Activated CD8-positive, alpha-beta memory T cell treated with anti-CD3 and anti-CD28 coated beads, Interleukin-2, amount 10 ng/mL, durations not matched to agents 7 days and 5 days (primary cell): ENCODE data around the gene KLF6. TPM values are rescaled to one million over a fixed set of nuclear protein-coding genes. Genes with fewer than 3 reads are reported as not detected.

Source experiments
- ATAC-seq: fragments of 150-1000 bp; cut with Tn5 transposase; one replicate; pipeline ENCODE4 v1.10.0; 2021; ENCODE audit warnings: moderate library complexity
- CTCF ChIA-PET: fragments of 350-600 bp; sonication (Branson Sonifier 250); formaldehyde crosslinking; loops from one replicate; lab custom pipeline; 2021; ENCODE audit warnings: antibody characterized with exemption; lab: Charles Lee
- DNase-seq: peaks from one replicate; pipeline ENCODE4 v3.0.0-alpha.2; 2020
- H3K27ac Mint-ChIP-seq: one replicate; pipeline ENCODE4 v1.8.0; 2021; ENCODE audit warnings: mild to moderate bottlenecking, mixed read lengths
- H3K27me3 Mint-ChIP-seq: one replicate; pipeline ENCODE4 v1.8.0; 2021; ENCODE audit warnings: mixed read lengths
- H3K36me3 Mint-ChIP-seq: one replicate; pipeline ENCODE4 v1.8.0; 2021; ENCODE audit warnings: mild to moderate bottlenecking, mixed read lengths
- H3K4me1 Mint-ChIP-seq: one replicate; pipeline ENCODE4 v1.8.0; 2021; ENCODE audit warnings: mixed read lengths
- H3K4me3 Mint-ChIP-seq: one replicate; pipeline ENCODE4 v1.8.0; 2021; ENCODE audit warnings: mild to moderate bottlenecking, moderate library complexity, mixed read lengths
- H3K9me3 Mint-ChIP-seq: one replicate; pipeline ENCODE4 v1.8.0; 2022; ENCODE audit warnings: low read depth, mixed read lengths
- total RNA-seq, 2 experiments: library from RNA; stranded (reverse); gene quantifications; one replicate each; pipeline ENCODE4 v1.2.3, GENCODE V29; 2021

The KLF6 gene
- total RNA-seq, 2 experiments from 2014 or later: 149 to 208 TPM

DNA sequence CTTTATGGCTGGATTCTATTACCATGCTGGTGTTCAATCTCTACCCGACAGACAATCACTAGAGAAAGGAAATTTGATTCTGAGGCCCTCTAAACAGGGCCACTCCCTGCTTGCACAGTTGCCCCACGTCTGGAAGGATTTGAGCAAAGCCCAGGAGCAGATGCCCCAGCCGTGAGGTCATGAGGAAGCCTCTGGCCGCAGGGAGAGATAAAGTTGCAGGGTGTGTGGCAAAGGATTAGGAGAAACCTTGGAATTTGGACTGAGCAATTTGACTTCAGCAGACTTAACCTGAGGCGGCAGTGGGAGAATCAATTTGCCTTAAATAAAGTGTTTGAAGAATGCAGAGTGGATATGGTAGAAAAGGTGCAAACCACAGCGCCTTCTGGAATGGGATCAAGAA, 40.2 kb upstream of the KLF6 start:
- CTCF ChIA-PET: interaction anchor here (1.3 to 1.5 kb wide), 2 partner anchors 10 to 12 kb away, joined by 3 read pairs; no protein-coding TSS in a partner anchor
- DNase-seq (no peak), ATAC-seq (no peak)
- H3K27ac Mint-ChIP-seq: no peak overlapping the region
- no peak overlapping the region for H3K4me3 Mint-ChIP-seq
- H3K27me3 Mint-ChIP-seq: no peaks in the 10 kb centered on the region
- peaks cover 24% of the 10 kb centered on the region for H3K4me1 Mint-ChIP-seq
- no peaks in the 10 kb centered on the region for H3K9me3 Mint-ChIP-seq
- H3K36me3 Mint-ChIP-seq: peaks cover 1% of the 10 kb centered on the region

DNA sequence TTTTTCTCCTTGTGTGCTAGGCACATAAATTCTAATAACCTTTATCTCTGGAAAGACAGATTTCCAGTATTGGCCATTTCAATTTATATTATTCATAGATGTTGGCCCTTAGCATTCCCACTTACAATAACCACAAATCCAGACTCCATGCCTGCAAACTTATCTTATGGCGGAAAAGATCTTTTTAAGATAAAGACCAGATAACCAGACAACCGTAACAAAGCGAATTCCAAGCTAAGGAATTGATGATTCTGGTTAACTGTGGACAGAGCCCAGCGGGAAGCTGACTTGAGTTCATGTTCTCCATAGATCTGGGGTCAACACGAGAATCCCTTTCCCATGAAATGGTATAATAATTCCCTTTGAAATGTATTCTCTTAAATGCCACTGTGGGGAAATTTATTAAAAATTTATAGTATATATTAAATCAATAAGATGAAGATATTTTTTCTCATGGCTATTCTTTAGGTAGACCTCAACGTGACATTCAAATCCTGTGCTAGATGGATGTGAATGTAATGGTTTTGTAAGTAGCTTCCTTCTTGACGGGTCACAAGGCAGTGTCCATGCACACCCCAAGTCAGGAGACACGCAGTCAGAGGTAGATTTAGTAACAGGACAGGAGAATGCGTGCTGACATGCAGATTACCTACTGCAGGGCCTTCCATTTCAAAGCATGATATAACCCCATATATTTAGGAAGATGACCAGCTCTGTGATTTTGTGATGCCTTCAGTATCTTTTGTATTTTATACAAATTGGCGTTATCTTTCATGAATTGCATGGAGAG, 37.7 kb upstream of the KLF6 start:
- CTCF ChIA-PET: interaction anchor here (0.6 kb wide), 1 partner anchor 61 kb away, joined by 3 read pairs; no protein-coding TSS in a partner anchor

DNA sequence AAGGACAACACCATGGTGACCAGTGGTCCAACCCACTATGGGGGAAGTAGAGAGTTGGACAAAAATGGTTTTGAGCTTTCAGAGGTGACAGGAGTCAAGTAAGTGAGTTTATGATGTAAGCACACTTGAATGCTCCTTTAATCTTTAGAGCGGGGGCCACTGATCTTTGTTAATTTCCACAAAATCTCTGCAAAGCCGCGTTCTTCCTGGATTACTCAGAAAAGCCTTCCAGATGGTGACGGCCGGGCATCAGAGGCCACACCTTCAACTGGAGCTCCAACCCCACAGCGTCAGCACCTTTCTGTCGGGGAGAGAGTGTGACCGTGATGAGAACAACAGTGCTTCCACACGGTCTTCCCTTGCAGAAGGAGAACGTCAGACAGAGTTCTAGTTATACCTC, 35.2 kb upstream of the KLF6 start:
- no peaks in the 10 kb centered on the region for H3K27me3 Mint-ChIP-seq
- H3K4me3 Mint-ChIP-seq: no peak overlapping the region
- DNase-seq (no peak), ATAC-seq (no peak)
- no peak overlapping the region for H3K27ac Mint-ChIP-seq
- H3K4me1 Mint-ChIP-seq: peaks cover 3% of the 10 kb centered on the region
- CTCF ChIA-PET: no interaction called here
- H3K36me3 Mint-ChIP-seq: peaks cover 1% of the 10 kb centered on the region
- H3K9me3 Mint-ChIP-seq: no peaks in the 10 kb centered on the region

More for the DNA sequence above, 37.7 kb upstream of the KLF6 start:
- ATAC-seq (no peak), DNase-seq (no peak)
- H3K4me3 Mint-ChIP-seq: no peak overlapping the region
- no peaks in the 10 kb centered on the region for H3K9me3 Mint-ChIP-seq
- H3K27ac Mint-ChIP-seq: no peak overlapping the region
- H3K4me1 Mint-ChIP-seq: peaks cover 2% of the 10 kb centered on the region
- H3K27me3 Mint-ChIP-seq: no peaks in the 10 kb centered on the region
- peaks cover 1% of the 10 kb centered on the region for H3K36me3 Mint-ChIP-seq

DNA sequence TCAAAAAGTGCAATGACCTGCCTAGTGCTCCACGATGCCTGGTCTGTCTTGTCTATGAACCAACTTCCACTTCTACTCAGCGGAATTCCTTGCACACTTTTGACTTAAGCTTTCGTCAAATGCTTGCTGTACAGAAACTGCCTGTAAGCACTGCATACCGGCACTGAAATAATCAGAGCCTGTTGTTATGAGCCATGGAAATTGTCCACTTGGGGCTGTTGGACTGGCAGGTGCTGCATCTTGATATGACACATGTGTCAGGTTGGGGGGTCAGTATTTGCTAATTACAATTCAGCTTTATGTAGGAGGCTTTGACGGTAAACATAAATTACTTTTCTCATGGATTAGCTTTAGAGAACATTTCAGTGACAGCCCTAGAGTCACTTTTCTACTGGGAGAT, 32.0 kb upstream of the KLF6 start:
- Mint-ChIP-seq H3K36me3 (no peaks in the 10 kb centered on the region), H3K9me3 (no peaks in the 10 kb centered on the region), H3K4me3 (no peak overlapping the region), H3K4me1 (peaks cover 27% of the 10 kb centered on the region), H3K27me3 (no peaks in the 10 kb centered on the region), H3K27ac (no peak overlapping the region)
- CTCF ChIA-PET: interaction anchor here (1.0 to 2.7 kb wide), 2 partner anchors 12 to 49 kb away, joined by 3 to 6 read pairs; no protein-coding TSS in a partner anchor
- no peak for DNase-seq
- no peak for ATAC-seq

DNA sequence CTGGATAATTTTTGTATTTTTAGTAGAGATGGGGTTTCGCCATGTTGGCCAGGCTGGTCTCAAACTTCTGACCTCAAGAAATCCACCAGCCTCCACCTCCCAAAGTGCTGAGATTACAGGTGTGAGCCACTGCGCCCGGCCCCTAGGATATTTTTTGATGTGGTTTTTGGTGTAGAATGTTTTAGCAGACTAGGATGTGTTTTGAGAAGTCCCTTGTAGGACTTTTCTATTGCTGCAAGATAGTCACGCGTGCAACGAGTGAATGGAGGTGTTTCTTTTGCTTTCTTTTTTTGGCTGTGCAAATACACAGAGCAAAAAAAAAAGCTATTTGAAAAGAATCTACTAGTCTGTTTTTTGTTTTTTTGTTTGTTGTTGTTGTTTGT, 29.8 kb upstream of the KLF6 start:
- Mint-ChIP-seq H3K27ac (no peak overlapping the region), H3K4me3 (no peak overlapping the region), H3K9me3 (no peaks in the 10 kb centered on the region), H3K36me3 (no peaks in the 10 kb centered on the region), H3K27me3 (no peaks in the 10 kb centered on the region), H3K4me1 (peaks cover 42% of the 10 kb centered on the region)
- CTCF ChIA-PET: interaction anchor here (1.0 to 1.8 kb wide), 3 partner anchors 10 to 60 kb away, joined by 3 to 4 read pairs (median 3); no protein-coding TSS in a partner anchor
- ATAC-seq (no peak), DNase-seq (no peak)

DNA sequence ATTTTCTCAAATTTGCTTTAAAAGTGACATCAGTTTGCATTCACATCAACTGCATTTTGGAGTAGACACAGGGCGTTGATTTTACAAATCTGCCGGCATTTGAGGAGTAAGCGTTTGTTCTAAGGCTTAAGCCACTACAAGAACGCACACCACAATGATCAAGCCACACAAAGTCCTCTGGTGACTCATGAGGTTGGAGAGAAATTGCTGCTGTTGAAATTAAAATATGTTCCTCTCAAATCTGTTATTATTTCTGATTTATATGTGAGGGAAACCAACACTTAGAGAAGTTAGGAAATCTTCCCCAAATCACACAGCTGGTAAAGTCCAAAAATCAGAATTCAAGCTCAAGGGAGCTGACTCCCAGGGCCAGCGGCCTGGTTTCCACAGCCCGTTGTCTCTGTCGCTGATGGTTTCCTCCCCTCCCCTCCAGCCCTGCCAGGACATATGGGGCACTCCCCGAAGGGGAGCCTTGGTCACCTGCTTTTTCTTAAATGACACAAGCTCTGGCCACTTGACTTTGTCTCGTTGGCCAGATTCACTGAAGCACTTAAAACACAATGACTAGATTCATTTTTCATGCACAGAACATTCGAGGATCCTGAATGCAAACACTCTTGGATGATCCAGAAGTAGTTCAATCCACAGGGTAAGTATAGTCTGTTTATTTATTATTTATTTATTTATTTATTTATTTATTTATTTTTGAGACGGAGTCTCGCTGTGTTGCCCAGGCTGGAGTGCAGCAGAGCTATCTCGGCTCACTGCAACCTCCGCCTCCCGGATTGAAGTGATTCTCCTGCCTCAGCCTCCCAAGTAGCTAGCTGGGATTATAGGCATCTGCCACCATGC, 29.2 kb upstream of the KLF6 start:
- no peak overlapping the region for H3K4me3 Mint-ChIP-seq
- H3K9me3 Mint-ChIP-seq: no peaks in the 10 kb centered on the region
- ATAC-seq: no peak
- CTCF ChIA-PET: interaction anchor here (1.4 to 1.8 kb wide), 3 partner anchors 10 to 52 kb away, joined by 3 to 4 read pairs (median 3); no protein-coding TSS in a partner anchor
- no peak for DNase-seq
- no peak overlapping the region for H3K27ac Mint-ChIP-seq
- peaks cover 48% of the 10 kb centered on the region for H3K4me1 Mint-ChIP-seq
- H3K27me3 Mint-ChIP-seq: no peaks in the 10 kb centered on the region
- no peaks in the 10 kb centered on the region for H3K36me3 Mint-ChIP-seq

DNA sequence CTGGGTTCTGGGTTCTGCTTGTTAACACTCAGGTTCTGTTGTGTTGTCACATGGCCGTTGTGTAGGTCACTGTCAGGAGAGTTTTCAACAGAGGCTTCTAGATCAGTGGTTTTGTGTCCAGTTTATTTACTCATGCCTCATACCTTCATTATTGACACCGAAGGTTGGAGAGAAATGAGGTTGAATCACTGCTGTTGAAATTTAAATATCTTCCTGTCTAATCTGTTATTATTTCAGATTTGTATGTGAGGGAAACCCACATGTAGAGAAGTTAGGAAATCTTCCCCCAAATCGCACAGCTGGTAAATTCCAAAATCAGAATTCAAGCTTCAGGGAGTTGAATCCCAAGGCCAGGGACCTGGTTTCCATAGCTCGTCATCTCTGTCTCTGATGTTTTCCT, 28.3 kb upstream of the KLF6 start:
- peaks cover 58% of the 10 kb centered on the region for H3K4me1 Mint-ChIP-seq
- no peaks in the 10 kb centered on the region for H3K27me3 Mint-ChIP-seq
- H3K36me3 Mint-ChIP-seq: no peaks in the 10 kb centered on the region
- no peak for ATAC-seq
- no peak for DNase-seq
- no peak overlapping the region for H3K4me3 Mint-ChIP-seq
- CTCF ChIA-PET: interaction anchor here (1.4 to 5.3 kb wide), 3 partner anchors 11 to 53 kb away, joined by 3 to 57 read pairs (median 4); partner anchors contain the start of gene KLF6
- no peak overlapping the region for H3K27ac Mint-ChIP-seq
- H3K9me3 Mint-ChIP-seq: no peaks in the 10 kb centered on the region

DNA sequence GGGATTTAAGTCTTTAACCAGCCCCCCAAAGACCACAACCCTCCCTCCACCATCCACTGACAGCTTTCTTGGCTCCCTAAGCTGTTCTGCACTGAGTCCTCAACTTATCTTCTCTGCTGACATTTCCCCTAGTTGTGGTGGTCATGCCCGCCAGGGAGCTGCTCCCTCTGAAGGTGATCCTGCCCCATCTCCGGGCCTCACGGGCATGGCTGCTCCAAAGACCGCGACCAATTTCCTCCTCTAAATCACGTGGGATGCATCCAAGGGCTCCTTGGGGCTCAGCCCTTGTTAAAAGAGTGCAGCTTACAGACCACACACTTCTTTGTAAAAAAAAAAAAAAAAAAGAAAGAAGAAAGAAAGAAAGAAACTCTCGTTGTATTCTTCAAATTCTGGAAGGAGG, 27.1 kb upstream of the KLF6 start:
- Mint-ChIP-seq H3K4me1 (peaks cover 69% of the 10 kb centered on the region), H3K27ac (no peak overlapping the region), H3K36me3 (no peaks in the 10 kb centered on the region), H3K27me3 (no peaks in the 10 kb centered on the region), H3K9me3 (no peaks in the 10 kb centered on the region), H3K4me3 (no peak overlapping the region)
- ATAC-seq: no peak
- DNase-seq: no peak
- CTCF ChIA-PET: interaction anchor here (0.9 to 5.3 kb wide), 5 partner anchors 28 to 134 kb away, joined by 3 to 57 read pairs (median 3); partner anchors contain the start of gene KLF6

DNA sequence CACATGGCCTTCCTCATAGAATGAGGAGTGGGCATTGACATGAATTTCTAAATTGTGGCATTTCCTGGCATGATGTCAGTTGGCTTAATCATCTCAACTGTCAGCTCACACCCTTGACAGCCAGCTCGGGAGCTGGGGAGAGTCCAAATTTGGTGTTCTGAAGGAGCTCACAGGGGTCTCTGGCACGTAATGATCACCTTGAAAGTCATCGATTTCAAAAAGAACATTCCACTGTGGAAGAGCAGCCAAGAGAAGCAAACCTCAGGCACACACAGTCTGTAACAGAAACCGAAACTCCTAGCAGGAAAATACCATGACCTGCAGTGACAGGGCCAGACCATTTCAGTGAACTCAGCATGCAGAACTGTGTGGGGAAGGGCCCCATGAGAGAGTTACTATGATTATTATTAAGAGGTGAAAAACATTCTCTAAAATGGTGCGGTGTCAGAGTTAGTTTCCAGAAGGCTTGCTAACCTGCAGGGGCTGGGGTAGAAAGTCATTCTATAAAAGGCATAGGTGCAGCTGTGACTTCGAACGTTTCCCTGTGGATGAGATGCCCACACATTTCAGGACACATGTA, 26.4 kb upstream of the KLF6 start:
- Mint-ChIP-seq H3K9me3 (no peaks in the 10 kb centered on the region), H3K36me3 (no peaks in the 10 kb centered on the region), H3K4me3 (peak overlapping the region; percentile 69), H3K27ac (no peak overlapping the region), H3K27me3 (no peaks in the 10 kb centered on the region), H3K4me1 (peaks cover 76% of the 10 kb centered on the region)
- CTCF ChIA-PET: interaction anchor here (0.9 to 5.3 kb wide), 8 partner anchors 18 to 149 kb away, joined by 3 to 57 read pairs (median 4); partner anchors contain the start of gene KLF6
- DNase-seq (peak; percentile 82), ATAC-seq (peak; percentile 56)

DNA sequence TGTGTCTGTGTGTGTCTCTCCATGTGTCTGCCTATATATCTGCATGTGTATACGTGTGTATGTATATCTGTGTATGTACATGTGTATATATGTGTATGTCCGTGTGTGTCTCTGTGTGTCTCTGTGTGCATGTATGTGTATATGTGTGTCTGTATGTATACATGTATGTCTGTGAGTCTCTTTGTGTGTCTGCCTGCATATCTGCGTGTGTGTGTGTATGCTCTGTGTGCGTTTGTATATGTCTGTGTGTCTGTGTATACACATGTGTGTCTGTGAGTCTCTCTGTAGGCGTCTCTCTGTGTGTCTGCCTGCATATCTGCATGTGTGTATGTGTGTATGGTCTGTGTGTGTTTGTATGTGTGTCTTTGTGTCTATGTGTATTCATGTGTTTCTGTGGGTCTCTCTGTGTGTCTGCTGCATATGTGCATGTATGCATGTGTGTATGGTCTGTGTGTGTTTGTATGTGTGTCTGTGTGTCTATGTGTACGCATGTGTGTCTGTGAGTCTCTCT, 23.7 kb upstream of the KLF6 start:
- Mint-ChIP-seq H3K27ac (no peak overlapping the region), H3K4me3 (peak overlapping the region; percentile 69), H3K4me1 (peaks cover 89% of the 10 kb centered on the region), H3K36me3 (no peaks in the 10 kb centered on the region), H3K9me3 (no peaks in the 10 kb centered on the region), H3K27me3 (no peaks in the 10 kb centered on the region)
- ATAC-seq: no peak
- CTCF ChIA-PET: interaction anchor here (0.9 to 5.3 kb wide), 3 partner anchors 25 to 151 kb away, joined by 3 to 57 read pairs (median 5); partner anchors contain the start of gene KLF6
- no peak for DNase-seq

DNA sequence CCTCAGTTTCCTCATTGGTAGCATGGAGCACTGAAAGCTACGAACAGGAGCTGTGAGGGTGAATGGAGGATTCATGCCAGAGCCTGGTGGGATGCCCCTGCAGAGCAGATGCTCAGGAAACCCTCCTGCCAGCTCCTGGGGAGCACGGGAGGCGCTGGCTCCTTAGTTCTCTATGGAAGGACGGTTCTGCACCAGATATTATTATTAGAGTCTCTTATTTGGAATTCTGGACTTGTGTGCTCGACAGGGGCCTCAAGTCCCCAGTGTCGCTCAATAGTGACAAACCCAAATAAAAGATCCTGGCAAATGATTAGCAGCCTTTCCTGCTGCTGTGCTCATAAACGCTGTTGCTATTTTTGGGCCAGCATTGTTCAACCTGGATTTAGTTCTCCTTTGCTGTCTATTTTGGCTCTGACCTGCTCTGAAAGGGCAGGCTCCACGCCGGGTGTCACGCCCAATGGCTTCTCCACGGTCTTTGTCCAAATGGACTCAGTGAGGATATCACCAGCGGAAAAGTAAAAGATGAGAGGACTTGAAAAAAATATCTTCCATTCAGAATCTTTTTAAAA, 23.0 kb upstream of the KLF6 start:
- Mint-ChIP-seq H3K36me3 (no peaks in the 10 kb centered on the region), H3K4me3 (peak overlapping the region; percentile 58), H3K27me3 (no peaks in the 10 kb centered on the region), H3K27ac (no peak overlapping the region), H3K9me3 (no peaks in the 10 kb centered on the region), H3K4me1 (peaks cover 82% of the 10 kb centered on the region)
- CTCF ChIA-PET: interaction anchor here (4.0 to 4.1 kb wide), 2 partner anchors 23 to 26 kb away, joined by 22 to 25 read pairs; partner anchors contain the start of gene KLF6
- ATAC-seq (no peak), DNase-seq (no peak)

DNA sequence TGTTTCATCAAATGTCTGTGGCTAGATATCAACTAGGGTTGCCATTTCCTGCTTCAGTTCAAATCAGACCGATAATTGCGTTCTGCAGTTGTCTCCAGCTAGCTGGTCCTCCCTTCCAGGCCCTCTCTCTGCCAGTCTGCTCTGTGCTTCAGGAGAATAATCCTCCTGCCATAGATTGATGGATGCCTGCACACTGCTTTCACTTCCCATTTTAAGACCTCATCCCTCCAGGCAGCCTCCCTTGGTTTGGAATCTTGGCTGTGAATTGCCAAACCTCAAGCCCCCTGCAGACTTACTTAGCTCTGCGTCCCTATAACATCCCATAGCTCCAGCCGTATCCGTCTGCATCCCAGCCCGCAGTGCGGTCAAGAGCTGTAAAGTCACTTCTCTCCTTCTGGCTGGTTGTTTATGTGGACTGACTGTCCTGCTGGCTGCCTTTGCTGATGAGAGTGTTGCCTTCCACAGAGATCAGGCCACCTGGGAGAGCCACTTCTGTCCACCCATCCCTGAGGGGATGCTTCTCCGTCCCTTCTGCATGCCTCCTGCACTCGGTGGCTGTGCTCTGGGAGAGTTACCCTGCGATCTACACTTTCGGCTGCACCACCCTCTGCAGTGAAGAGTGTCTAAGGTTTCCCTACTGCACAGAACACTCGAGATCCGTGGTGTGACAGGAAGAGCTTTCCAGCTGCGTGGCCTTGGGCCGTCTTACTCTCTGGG, 22.4 kb upstream of the KLF6 start:
- H3K36me3 Mint-ChIP-seq: no peaks in the 10 kb centered on the region
- no peaks in the 10 kb centered on the region for H3K27me3 Mint-ChIP-seq
- peaks cover 79% of the 10 kb centered on the region for H3K4me1 Mint-ChIP-seq
- CTCF ChIA-PET: interaction anchor here (4.0 to 4.1 kb wide), 2 partner anchors 23 to 25 kb away, joined by 22 to 25 read pairs; partner anchors contain the start of gene KLF6
- H3K27ac Mint-ChIP-seq: no peak overlapping the region
- H3K9me3 Mint-ChIP-seq: no peaks in the 10 kb centered on the region
- DNase-seq (no peak), ATAC-seq (no peak)
- H3K4me3 Mint-ChIP-seq: peak overlapping the region; percentile 58
